WTC11 (cell line): ENCODE measurements around the gene CDIP1.
"Not testable (repeated sequence)": the region's sequence is repeated elsewhere in the genome, so short reads cannot be mapped to it uniquely, and the experiment has no call there.

Experiments
- CREB1 ChIP-seq: sonication (generic); formaldehyde crosslinking; IDR thresholded peaks from 2 replicates; pipeline ENCODE4 v1.8.0; 2023; ENCODE audit warnings: mild to moderate bottlenecking, missing genetic modification reagents
- JUN ChIP-seq: sonication (generic); formaldehyde crosslinking; IDR thresholded peaks from 2 replicates; pipeline ENCODE4 v1.8.0; 2023; ENCODE audit warnings: mild to moderate bottlenecking, missing genetic modification reagents
- NR3C1 ChIP-seq: sonication (generic); formaldehyde crosslinking; conservative IDR thresholded peaks from 2 replicates; pipeline ENCODE4 v1.8.1; 2023; ENCODE audit warnings: low read depth, mild to moderate bottlenecking, missing genetic modification reagents
- TF ChIP-seq, protein P1 (sequence below): fragments of 200-600 bp; IDR thresholded peaks from 2 replicates; pipeline ENCODE4 v1.8.0; 2022; ENCODE audit warnings: antibody characterized with exemption
- TF ChIP-seq, protein P2 (sequence below): sonication (generic); formaldehyde crosslinking; IDR thresholded peaks from 2 replicates; pipeline ENCODE4 v1.8.1; 2023; ENCODE audit warnings: mild to moderate bottlenecking, moderate library complexity, missing genetic modification reagents
- TF ChIP-seq, protein P3 (sequence below): sonication (generic); formaldehyde crosslinking; IDR thresholded peaks from 2 replicates; pipeline ENCODE4 v1.8.1; 2023; ENCODE audit warnings: mild to moderate bottlenecking, missing genetic modification reagents, moderate library complexity
- TF ChIP-seq, protein P4 (sequence below): fragments of 250-450 bp; sonication (Bioruptor Pico); IDR thresholded peaks from 2 replicates; pipeline ENCODE4 v2.1.2; 2022; ENCODE audit warnings: mild to moderate bottlenecking, moderate library complexity
- TF ChIP-seq, protein P5 (sequence below): sonication (generic); formaldehyde crosslinking; IDR thresholded peaks from 2 replicates; pipeline ENCODE4 v1.8.1; 2023; ENCODE audit warnings: mild to moderate bottlenecking, missing genetic modification reagents, moderate library complexity
- TF ChIP-seq, protein P6 (sequence below): sonication (generic); formaldehyde crosslinking; conservative IDR thresholded peaks from 2 replicates; pipeline ENCODE4 v1.8.1; 2022; ENCODE audit warnings: mild to moderate bottlenecking, missing genetic modification reagents
- TF ChIP-seq, protein P7 (sequence below): sonication (generic); formaldehyde crosslinking; IDR thresholded peaks from 2 replicates; pipeline ENCODE4 v1.8.0; 2022; ENCODE audit warnings: mild to moderate bottlenecking, missing genetic modification reagents
- TF ChIP-seq, protein P8 (sequence below): sonication (generic); formaldehyde crosslinking; IDR thresholded peaks from 2 replicates; pipeline ENCODE4 v1.8.1; 2022; ENCODE audit warnings: low read depth, missing genetic modification reagents, borderline replicate concordance

DNA sequence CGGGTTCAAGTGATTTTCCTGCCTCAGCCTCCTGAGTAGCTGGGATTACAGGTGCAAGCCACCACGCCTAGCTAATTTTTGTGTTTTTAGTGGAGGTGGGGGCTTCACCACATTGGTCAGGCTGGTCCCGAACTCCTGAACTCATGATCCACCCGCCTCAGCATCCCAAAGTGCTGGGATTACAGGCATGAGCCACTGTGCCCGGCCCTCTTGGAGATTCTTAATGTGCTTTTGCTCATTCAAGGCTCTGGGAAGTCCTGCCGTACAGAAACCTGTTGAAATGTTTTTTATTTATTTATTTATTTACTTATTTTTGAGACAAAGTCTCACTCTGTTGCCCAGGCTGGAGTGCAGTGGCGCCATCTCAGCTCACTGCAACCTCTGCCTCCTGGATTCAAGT is 35.4 kb upstream of the CDIP1 start:
- TF ChIP-seq, protein P1, sequence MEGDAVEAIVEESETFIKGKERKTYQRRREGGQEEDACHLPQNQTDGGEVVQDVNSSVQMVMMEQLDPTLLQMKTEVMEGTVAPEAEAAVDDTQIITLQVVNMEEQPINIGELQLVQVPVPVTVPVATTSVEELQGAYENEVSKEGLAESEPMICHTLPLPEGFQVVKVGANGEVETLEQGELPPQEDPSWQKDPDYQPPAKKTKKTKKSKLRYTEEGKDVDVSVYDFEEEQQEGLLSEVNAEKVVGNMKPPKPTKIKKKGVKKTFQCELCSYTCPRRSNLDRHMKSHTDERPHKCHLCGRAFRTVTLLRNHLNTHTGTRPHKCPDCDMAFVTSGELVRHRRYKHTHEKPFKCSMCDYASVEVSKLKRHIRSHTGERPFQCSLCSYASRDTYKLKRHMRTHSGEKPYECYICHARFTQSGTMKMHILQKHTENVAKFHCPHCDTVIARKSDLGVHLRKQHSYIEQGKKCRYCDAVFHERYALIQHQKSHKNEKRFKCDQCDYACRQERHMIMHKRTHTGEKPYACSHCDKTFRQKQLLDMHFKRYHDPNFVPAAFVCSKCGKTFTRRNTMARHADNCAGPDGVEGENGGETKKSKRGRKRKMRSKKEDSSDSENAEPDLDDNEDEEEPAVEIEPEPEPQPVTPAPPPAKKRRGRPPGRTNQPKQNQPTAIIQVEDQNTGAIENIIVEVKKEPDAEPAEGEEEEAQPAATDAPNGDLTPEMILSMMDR = not testable (repeated sequence)
- not testable (repeated sequence) for TF ChIP-seq CREB1; NR3C1; JUN (CRISPR knock-in tag)
- TF ChIP-seq, protein P2, sequence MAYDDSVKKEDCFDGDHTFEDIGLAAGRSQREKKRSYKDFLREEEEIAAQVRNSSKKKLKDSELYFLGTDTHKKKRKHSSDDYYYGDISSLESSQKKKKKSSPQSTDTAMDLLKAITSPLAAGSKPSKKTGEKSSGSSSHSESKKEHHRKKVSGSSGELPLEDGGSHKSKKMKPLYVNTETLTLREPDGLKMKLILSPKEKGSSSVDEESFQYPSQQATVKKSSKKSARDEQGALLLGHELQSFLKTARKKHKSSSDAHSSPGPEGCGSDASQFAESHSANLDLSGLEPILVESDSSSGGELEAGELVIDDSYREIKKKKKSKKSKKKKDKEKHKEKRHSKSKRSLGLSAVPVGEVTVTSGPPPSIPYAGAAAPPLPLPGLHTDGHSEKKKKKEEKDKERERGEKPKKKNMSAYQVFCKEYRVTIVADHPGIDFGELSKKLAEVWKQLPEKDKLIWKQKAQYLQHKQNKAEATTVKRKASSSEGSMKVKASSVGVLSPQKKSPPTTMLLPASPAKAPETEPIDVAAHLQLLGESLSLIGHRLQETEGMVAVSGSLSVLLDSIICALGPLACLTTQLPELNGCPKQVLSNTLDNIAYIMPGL (CRISPR knock-in tag) = not testable (repeated sequence)
- TF ChIP-seq, protein P3, sequence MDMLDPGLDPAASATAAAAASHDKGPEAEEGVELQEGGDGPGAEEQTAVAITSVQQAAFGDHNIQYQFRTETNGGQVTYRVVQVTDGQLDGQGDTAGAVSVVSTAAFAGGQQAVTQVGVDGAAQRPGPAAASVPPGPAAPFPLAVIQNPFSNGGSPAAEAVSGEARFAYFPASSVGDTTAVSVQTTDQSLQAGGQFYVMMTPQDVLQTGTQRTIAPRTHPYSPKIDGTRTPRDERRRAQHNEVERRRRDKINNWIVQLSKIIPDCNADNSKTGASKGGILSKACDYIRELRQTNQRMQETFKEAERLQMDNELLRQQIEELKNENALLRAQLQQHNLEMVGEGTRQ (CRISPR knock-in tag) = not testable (repeated sequence)
- TF ChIP-seq, protein P4, sequence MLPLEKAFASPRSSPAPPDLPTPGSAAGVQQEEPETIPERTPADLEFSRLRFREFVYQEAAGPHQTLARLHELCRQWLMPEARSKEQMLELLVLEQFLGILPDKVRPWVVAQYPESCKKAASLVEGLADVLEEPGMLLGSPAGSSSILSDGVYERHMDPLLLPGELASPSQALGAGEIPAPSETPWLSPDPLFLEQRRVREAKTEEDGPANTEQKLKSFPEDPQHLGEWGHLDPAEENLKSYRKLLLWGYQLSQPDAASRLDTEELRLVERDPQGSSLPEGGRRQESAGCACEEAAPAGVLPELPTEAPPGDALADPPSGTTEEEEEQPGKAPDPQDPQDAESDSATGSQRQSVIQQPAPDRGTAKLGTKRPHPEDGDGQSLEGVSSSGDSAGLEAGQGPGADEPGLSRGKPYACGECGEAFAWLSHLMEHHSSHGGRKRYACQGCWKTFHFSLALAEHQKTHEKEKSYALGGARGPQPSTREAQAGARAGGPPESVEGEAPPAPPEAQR (CRISPR knock-in tag) = not testable (repeated sequence)
- TF ChIP-seq, protein P5, sequence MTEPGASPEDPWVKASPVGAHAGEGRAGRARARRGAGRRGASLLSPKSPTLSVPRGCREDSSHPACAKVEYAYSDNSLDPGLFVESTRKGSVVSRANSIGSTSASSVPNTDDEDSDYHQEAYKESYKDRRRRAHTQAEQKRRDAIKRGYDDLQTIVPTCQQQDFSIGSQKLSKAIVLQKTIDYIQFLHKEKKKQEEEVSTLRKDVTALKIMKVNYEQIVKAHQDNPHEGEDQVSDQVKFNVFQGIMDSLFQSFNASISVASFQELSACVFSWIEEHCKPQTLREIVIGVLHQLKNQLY (CRISPR knock-in tag) = not testable (repeated sequence)
- TF ChIP-seq, protein P6, sequence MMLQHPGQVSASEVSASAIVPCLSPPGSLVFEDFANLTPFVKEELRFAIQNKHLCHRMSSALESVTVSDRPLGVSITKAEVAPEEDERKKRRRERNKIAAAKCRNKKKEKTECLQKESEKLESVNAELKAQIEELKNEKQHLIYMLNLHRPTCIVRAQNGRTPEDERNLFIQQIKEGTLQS (CRISPR knock-in tag) = not testable (repeated sequence)
- TF ChIP-seq, protein P7, sequence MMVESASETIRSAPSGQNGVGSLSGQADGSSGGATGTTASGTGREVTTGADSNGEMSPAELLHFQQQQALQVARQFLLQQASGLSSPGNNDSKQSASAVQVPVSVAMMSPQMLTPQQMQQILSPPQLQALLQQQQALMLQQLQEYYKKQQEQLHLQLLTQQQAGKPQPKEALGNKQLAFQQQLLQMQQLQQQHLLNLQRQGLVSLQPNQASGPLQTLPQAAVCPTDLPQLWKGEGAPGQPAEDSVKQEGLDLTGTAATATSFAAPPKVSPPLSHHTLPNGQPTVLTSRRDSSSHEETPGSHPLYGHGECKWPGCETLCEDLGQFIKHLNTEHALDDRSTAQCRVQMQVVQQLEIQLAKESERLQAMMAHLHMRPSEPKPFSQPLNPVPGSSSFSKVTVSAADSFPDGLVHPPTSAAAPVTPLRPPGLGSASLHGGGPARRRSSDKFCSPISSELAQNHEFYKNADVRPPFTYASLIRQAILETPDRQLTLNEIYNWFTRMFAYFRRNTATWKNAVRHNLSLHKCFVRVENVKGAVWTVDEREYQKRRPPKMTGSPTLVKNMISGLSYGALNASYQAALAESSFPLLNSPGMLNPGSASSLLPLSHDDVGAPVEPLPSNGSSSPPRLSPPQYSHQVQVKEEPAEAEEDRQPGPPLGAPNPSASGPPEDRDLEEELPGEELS (CRISPR knock-in tag) = not testable (repeated sequence)
- TF ChIP-seq, protein P8, sequence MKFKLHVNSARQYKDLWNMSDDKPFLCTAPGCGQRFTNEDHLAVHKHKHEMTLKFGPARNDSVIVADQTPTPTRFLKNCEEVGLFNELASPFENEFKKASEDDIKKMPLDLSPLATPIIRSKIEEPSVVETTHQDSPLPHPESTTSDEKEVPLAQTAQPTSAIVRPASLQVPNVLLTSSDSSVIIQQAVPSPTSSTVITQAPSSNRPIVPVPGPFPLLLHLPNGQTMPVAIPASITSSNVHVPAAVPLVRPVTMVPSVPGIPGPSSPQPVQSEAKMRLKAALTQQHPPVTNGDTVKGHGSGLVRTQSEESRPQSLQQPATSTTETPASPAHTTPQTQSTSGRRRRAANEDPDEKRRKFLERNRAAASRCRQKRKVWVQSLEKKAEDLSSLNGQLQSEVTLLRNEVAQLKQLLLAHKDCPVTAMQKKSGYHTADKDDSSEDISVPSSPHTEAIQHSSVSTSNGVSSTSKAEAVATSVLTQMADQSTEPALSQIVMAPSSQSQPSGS (CRISPR knock-in tag) = not testable (repeated sequence)
